COLO668 (cell line): Measurements from ENCODE around the gene CFAP206.
"Not testable (repeated sequence)": the region's sequence is repeated elsewhere in the genome, so short reads cannot be mapped to it uniquely, and the experiment has no call there.

Experiments used
- DNase-seq: peaks from one replicate; lab custom pipeline; 2025; ENCODE audit not compliant: unreplicated experiment; lab: John Stamatoyannopoulos, UW

CFAP206 gene

GRCh38 chr6:87421576-87421975 lies 13.8 kb downstream of the CFAP206 start:
- no peak for DNase-seq

- DNase-seq: no peak
Measured at GRCh38 chr6:87426789-87427188, 19.0 kb downstream of the CFAP206 start.

- DNase-seq: no peak
Measured at GRCh38 chr6:87430499-87430898, 22.7 kb downstream of the CFAP206 start.

- DNase-seq: no peak
Measured at GRCh38 chr6:87431263-87431662, 23.5 kb downstream of the CFAP206 start.

- no peak for DNase-seq
Measured at GRCh38 chr6:87436435-87436834, 28.7 kb downstream of the CFAP206 start.

GRCh38 chr6:87441711-87442110 lies 33.9 kb downstream of the CFAP206 start:
- DNase-seq: no peak

GRCh38 chr6:87444362-87444761 lies 36.6 kb downstream of the CFAP206 start:
- DNase-seq: no peak

GRCh38 chr6:87465051-87465450 lies 57.3 kb downstream of the CFAP206 start:
- no peak for DNase-seq

GRCh38 chr6:87472525-87473418 lies 65.0 kb downstream of the CFAP206 start, which contains the start of gene SLC35A1:
Gene SLC35A1 (plus strand): TSS chr6:87472974. CDS start chr6:87473004, 30 bp downstream.
- peak; percentile 73 for DNase-seq

- DNase-seq: no peak
Measured at GRCh38 chr6:87473419-87473903, 65.7 kb downstream of the CFAP206 start.

- DNase-seq: no peak
Measured at GRCh38 chr6:87481931-87482330, 74.2 kb downstream of the CFAP206 start.

GRCh38 chr6:87482366-87482765 lies 74.6 kb downstream of the CFAP206 start:
- DNase-seq: no peak

GRCh38 chr6:87483929-87484328 lies 76.2 kb downstream of the CFAP206 start:
- peak; percentile 6 for DNase-seq

GRCh38 chr6:87484491-87484890 lies 76.7 kb downstream of the CFAP206 start:
- DNase-seq: no peak

GRCh38 chr6:87487555-87487954 lies 79.8 kb downstream of the CFAP206 start:
- DNase-seq: no peak

GRCh38 chr6:87489326-87489725 lies 81.6 kb downstream of the CFAP206 start:
- not testable (repeated sequence) for DNase-seq

- DNase-seq: no peak
Measured at GRCh38 chr6:87494761-87495422, 87.1 kb downstream of the CFAP206 start.

- DNase-seq: no peak
Measured at GRCh38 chr6:87498048-87498447, 90.3 kb downstream of the CFAP206 start.

- DNase-seq: no peak
Measured at GRCh38 chr6:87501809-87502572, 94.2 kb downstream of the CFAP206 start.

- DNase-seq: no peak
Measured at GRCh38 chr6:87504441-87504840, 96.7 kb downstream of the CFAP206 start.
